T-helper 22 cell (primary cell): ENCODE measurements around the gene PHLPP1.

ENCODE experiments used
- DNase-seq: peaks from one replicate; pipeline ENCODE4 v3.0.0-alpha.2; 2020; ENCODE audit warnings: low read depth

The PHLPP1 gene

GRCh38 chr18:62811674-62812073 is 96.3 kb downstream of the PHLPP1 start:
- DNase-seq = no peak

GRCh38 chr18:62812242-62812641 is 96.9 kb downstream of the PHLPP1 start:
- no peak for DNase-seq

DNA sequence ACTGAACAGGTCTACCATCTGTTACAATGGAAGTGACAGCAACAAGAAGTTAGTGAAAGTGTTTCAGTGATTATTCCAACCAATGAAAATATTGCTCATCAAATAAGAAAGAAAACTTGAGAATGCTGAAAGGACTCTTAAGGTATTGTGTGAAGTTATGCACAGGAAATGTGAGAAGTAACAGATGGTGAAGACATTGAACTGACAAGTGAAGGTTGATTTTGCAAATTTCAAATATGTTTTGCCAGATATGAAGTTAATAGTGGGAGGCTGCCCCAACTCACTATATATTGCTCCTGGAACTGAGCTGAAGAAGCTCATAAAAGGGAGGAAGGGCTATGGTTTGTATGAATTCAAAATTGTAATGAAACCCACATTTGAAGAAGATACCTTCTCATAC is 97.5 kb downstream of the PHLPP1 start:
- DNase-seq = no peak

DNA sequence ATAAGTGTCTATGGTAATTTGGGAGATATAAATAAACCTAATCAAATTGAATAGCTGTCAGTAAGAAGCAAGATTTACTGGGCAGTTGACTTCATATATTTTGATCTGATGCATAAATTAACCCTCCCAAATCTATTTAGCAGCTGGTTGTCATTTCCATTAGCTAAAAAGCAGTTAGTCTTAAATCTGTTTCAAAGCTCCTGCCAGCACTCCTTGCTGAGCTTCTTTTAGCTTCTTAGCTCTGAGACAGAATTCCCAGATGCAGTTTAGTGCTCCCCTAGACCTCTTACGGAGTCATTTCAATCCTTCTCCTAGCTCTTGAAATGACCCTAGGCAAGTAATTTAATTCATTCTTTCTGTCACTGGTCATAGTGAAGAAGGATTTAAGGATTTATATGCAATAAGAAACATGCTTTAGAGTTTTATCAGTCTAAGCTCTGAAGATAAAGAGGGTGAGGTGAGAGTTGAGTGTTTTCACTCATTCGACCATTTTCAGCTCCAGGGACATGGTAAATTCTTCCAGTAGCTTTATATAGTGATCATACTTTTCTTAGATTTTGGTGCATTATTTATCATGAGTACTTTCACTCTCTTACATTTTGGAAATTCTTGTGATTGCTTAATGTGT is 98.9 kb downstream of the PHLPP1 start:
- DNase-seq = no peak

GRCh38 chr18:62825382-62825781 is 110.0 kb downstream of the PHLPP1 start:
- DNase-seq = no peak

GRCh38 chr18:62827397-62827796 is 112.1 kb downstream of the PHLPP1 start:
- DNase-seq = no peak

- no peak for DNase-seq
Observed at GRCh38 chr18:62828091-62828640, 112.8 kb downstream of the PHLPP1 start.

GRCh38 chr18:62828852-62829251 is 113.5 kb downstream of the PHLPP1 start:
- DNase-seq = no peak

DNA sequence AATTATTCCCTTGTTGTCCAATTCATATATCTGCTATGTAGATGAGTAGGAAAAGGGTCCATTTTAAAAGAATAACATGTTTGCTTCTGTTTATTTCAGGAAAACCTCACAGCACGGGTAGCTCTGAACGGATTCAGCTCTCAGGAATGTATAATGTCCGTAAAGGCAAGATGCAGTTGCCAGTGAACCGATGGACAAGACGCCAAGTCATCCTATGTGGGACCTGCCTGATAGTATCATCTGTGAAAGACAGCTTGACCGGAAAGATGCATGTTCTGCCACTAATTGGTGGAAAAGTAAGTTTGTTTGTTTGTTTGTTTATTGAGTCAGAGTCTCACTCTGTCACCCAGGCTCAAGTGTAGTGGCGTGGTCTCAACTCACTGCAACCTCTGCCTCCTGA is 114.6 kb downstream of the PHLPP1 start:
- DNase-seq = no peak

- DNase-seq = no peak
Observed at GRCh38 chr18:62832282-62832681, 116.9 kb downstream of the PHLPP1 start.

DNA sequence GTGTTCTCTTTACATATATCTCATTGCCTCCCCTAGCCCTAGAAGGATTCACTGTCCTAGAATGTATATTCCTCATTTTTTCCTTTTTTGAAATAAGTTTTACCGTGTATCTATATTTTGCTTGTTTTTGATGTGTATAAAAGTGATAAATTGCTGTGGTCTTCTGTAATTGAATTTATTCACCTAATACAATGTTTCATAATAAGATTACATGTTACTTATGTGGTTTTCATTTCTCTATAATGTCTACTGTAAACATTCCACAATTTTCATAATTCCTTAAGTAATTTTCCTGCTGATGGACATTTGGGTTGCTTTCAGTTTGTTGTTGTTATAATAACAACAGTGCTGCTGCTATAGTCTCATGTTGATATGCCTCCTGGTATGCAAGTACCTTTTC is 118.2 kb downstream of the PHLPP1 start:
- no peak for DNase-seq

- no peak for DNase-seq
Observed at GRCh38 chr18:62834715-62835114, 119.4 kb downstream of the PHLPP1 start.

DNA sequence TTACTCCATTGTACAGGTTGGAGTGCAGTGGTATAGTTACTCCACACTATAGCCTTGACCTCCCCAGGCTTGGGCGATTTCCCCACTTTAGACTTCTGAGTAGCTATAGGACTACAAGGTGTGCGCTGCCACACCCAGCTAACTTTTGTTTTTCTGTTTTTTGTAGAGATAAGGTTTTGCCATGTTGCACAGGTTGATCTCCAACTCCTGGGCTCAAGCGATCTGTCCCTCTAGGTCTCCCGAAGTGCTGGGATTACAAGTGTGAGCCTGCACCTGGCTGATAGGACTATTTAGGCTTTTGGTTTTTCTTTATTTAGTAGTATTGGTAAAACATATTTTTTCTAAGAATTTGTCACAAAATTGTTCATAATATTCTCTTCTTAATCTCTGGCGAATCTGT is 121.7 kb downstream of the PHLPP1 start:
- DNase-seq = no peak

GRCh38 chr18:62838475-62839098 is 123.2 kb downstream of the PHLPP1 start:
- no peak for DNase-seq

- no peak for DNase-seq
Observed at GRCh38 chr18:62839874-62840713, 124.8 kb downstream of the PHLPP1 start.

DNA sequence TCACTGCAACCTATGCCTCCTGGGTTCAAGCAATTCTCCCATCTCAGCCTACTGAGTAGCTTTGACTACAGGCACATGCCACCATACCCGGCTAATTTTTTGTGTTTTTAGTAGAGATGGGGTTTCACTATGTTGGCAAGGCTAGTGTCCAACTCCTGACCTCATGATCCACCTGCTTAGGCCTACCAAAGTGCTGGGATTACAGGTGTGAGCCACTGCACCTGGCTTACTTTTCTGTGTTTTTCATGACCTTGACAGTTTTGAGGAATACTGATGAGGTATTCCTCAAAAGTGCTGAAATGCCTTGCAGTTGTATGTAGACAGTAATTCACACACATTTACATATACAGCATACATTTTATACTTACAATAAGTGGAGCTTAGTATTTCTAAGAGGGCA is 126.1 kb downstream of the PHLPP1 start:
- DNase-seq = no peak

GRCh38 chr18:62842898-62843297 is 127.6 kb downstream of the PHLPP1 start:
- DNase-seq = no peak

- DNase-seq = no peak
Observed at GRCh38 chr18:62844850-62845643, 129.7 kb downstream of the PHLPP1 start.

GRCh38 chr18:62846313-62846712 is 131.0 kb downstream of the PHLPP1 start:
- DNase-seq = no peak

GRCh38 chr18:62847081-62847480 is 131.7 kb downstream of the PHLPP1 start:
- DNase-seq = no peak

- DNase-seq = no peak
Observed at GRCh38 chr18:62848946-62849345, 133.6 kb downstream of the PHLPP1 start.
